HFFc6 (cell line): ENCODE measurements around the gene ATP11A. TPM values are rescaled to one million over a fixed set of nuclear protein-coding genes. Genes with fewer than 3 reads are reported as not detected.

Source experiments
- DNase-seq: peaks from one replicate; pipeline ENCODE4 v3.0.0-alpha.2; 2018
- H3K27ac Mint-ChIP-seq: 2 replicates; pipeline ENCODE4 v1.8.0; 2020; ENCODE audit warnings: mild to moderate bottlenecking, mixed read lengths
- H3K27me3 Mint-ChIP-seq: 2 replicates; pipeline ENCODE4 v1.8.0; 2021; ENCODE audit warnings: mild to moderate bottlenecking, moderate library complexity, mixed read lengths; ENCODE audit not compliant: insufficient read depth
- H3K36me3 Mint-ChIP-seq: 2 replicates; pipeline ENCODE4 v1.8.0; 2021; ENCODE audit warnings: low read depth, mixed read lengths
- H3K4me1 Mint-ChIP-seq: 2 replicates; pipeline ENCODE4 v1.8.0; 2020; ENCODE audit warnings: low read depth, mixed read lengths
- H3K4me3 Mint-ChIP-seq: 2 replicates; pipeline ENCODE4 v1.8.0; 2020; ENCODE audit warnings: mild to moderate bottlenecking, moderate library complexity, mixed read lengths
- H3K9me3 Mint-ChIP-seq: 2 replicates; pipeline ENCODE4 v1.8.0; 2020; ENCODE audit warnings: mild to moderate bottlenecking, mixed read lengths
- CTCF ChIP-seq: fragments of 200-600 bp; sonication (generic); IDR thresholded peaks from 2 replicates; pipeline ENCODE4 v1.5.0; 2021; ENCODE audit warnings: antibody characterized with exemption, mild to moderate bottlenecking
- total RNA-seq, 6 experiments: library from RNA; stranded (reverse); fragmentation: NEBNext Ultra II Directional; extraction: Animal tissue kit (Norgen Biotek cat#: 25700); gene quantifications; 2 replicates in 1 of 6; 3 replicates in 5 of 6; pipeline ENCODE4 v1.2.3, GENCODE V29; 2021

ATP11A gene
- total RNA-seq, 6 experiments from 2014 or later = 4.3 to 29.9 (median 6.5) TPM

- DNase-seq = no peak
- Mint-ChIP-seq H3K36me3 (no peaks in the 10 kb centered on the region; the same call in 1 of the 2 replicates), H3K27ac (no peak overlapping the region), H3K9me3 (no peaks in the 10 kb centered on the region; the same call in 1 of the 2 replicates), H3K27me3 (no peaks in the 10 kb centered on the region; the same call in 1 of the 2 replicates), H3K4me3 (no peak overlapping the region), H3K4me1 (peaks cover 6% of the 10 kb centered on the region; the same call in 1 of the 2 replicates)
- no peak for TF ChIP-seq CTCF
Measured at GRCh38 chr13:112734696-112735547, 45.1 kb downstream of the ATP11A start.

- H3K27ac Mint-ChIP-seq = no peak overlapping the region
- no peaks in the 10 kb centered on the region for H3K36me3 Mint-ChIP-seq
- no peak for TF ChIP-seq CTCF
- peaks cover 13% of the 10 kb centered on the region for H3K4me1 Mint-ChIP-seq
- H3K9me3 Mint-ChIP-seq = no peaks in the 10 kb centered on the region; the same call in 1 of the 2 replicates
- no peak for DNase-seq
- no peaks in the 10 kb centered on the region; the same call in 1 of the 2 replicates for H3K27me3 Mint-ChIP-seq
- no peak overlapping the region for H3K4me3 Mint-ChIP-seq
Measured at GRCh38 chr13:112735791-112736190, 46.0 kb downstream of the ATP11A start.

- no peak for TF ChIP-seq CTCF
- no peak overlapping the region for H3K4me3 Mint-ChIP-seq
- no peak overlapping the region for H3K27ac Mint-ChIP-seq
- DNase-seq = no peak
- no peaks in the 10 kb centered on the region; the same call in 1 of the 2 replicates for H3K9me3 Mint-ChIP-seq
- peaks cover 17% of the 10 kb centered on the region for H3K4me1 Mint-ChIP-seq
- H3K27me3 Mint-ChIP-seq = no peaks in the 10 kb centered on the region; the same call in 1 of the 2 replicates
- no peaks in the 10 kb centered on the region for H3K36me3 Mint-ChIP-seq
Measured at GRCh38 chr13:112737294-112737693, 47.5 kb downstream of the ATP11A start.

- Mint-ChIP-seq H3K27me3 (no peaks in the 10 kb centered on the region), H3K36me3 (no peaks in the 10 kb centered on the region), H3K9me3 (no peaks in the 10 kb centered on the region; the same call in 1 of the 2 replicates), H3K4me3 (no peak overlapping the region), H3K27ac (no peak overlapping the region), H3K4me1 (peaks cover 16% of the 10 kb centered on the region)
- DNase-seq = no peak
- no peak for TF ChIP-seq CTCF
Measured at GRCh38 chr13:112738606-112739005, 48.8 kb downstream of the ATP11A start.

- DNase-seq = peak; percentile 47
- Mint-ChIP-seq H3K36me3 (no peaks in the 10 kb centered on the region), H3K9me3 (no peaks in the 10 kb centered on the region; the same call in 1 of the 2 replicates), H3K4me3 (peak overlapping the region; percentile 49; the same call in 1 of the 2 replicates), H3K4me1 (peaks cover 23% of the 10 kb centered on the region), H3K27ac (peak overlapping the region; percentile 84), H3K27me3 (no peaks in the 10 kb centered on the region)
- TF ChIP-seq CTCF = no peak
Measured at GRCh38 chr13:112740502-112741131, 50.8 kb downstream of the ATP11A start.
